ENCODE data around the gene NINJ1. TPM values are rescaled to one million over a fixed set of nuclear protein-coding genes. Genes with fewer than 3 reads are reported as not detected.
A peak's percentile ranks its signal among the peaks of the same experiment; 100 is the strongest.

The NINJ1 gene
- total and polyA plus RNA-seq, 2 of the 13 experiments (the other 11 are each of a cell fraction or from before 2014, with no cell fraction given): 81.2 to 92.1 TPM

DNA sequence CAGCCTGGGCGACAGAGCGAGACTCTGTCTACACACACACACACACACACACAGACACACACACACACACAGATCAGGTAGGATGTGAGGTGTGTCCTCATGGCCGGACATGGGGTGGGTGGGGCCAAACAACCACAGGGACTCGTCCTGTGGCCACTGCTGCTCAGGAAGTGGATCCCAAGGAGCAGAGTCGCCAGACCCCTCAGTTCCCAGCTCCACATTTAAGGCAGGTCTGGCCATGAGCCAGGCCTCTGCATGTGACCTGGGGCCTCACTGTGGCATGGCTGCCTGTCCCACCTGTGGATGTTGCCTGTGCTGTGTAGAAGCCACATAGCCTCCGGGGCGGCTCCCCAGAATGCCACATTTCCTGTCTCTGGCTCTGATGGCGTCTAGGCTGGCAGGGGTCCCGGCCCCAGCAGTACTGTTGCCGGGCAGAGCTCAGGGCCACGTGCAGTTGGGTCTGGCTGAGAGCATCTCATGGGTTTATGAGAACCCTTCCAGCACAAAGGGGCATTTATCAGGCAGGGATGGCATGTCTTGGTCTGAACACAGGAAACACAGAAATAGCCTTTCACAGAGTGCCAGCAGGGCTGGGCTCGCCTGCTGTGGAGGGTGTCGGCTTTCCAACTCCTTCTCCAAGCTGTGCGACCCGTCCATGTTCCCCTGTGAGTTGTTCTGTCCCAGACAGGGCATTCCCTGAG lies 9.9 kb upstream of the NINJ1 start (continued):
- TF ChIP-seq, protein P1, sequence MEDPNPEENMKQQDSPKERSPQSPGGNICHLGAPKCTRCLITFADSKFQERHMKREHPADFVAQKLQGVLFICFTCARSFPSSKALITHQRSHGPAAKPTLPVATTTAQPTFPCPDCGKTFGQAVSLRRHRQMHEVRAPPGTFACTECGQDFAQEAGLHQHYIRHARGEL (CRISPR knock-in tag; IDR thresholded peaks at IDR 0.05): no peak
- TF ChIP-seq TBP (CRISPR knock-in tag; IDR thresholded peaks at IDR 0.05) (no peak), NR2C2 (CRISPR knock-in tag; IDR thresholded peaks at IDR 0.05; ENCODE audit: borderline replicate concordance) (no peak), MBD4 (IDR thresholded peaks at IDR 0.05; ENCODE audit: borderline replicate concordance, low read length) (no peak), ZNF570 (CRISPR knock-in tag; IDR thresholded peaks at IDR 0.05; ENCODE audit: borderline replicate concordance) (no peak), JUND (CRISPR knock-in tag; IDR thresholded peaks at IDR 0.05) (0 out of 2 replicates have a peak, but pooled peaks have one; percentile 19), BCL6 (CRISPR knock-in tag; IDR thresholded peaks at IDR 0.05) (no peak), ZNF775 (CRISPR knock-in tag; IDR thresholded peaks at IDR 0.05; ENCODE audit: borderline replicate concordance) (no peak), ZNF343 (CRISPR knock-in tag; IDR thresholded peaks at IDR 0.05) (no peak)
- TF ChIP-seq, protein P2, sequence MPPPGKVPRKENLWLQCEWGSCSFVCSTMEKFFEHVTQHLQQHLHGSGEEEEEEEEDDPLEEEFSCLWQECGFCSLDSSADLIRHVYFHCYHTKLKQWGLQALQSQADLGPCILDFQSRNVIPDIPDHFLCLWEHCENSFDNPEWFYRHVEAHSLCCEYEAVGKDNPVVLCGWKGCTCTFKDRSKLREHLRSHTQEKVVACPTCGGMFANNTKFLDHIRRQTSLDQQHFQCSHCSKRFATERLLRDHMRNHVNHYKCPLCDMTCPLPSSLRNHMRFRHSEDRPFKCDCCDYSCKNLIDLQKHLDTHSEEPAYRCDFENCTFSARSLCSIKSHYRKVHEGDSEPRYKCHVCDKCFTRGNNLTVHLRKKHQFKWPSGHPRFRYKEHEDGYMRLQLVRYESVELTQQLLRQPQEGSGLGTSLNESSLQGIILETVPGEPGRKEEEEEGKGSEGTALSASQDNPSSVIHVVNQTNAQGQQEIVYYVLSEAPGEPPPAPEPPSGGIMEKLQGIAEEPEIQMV (CRISPR knock-in tag; IDR thresholded peaks at IDR 0.05; ENCODE audit: low read depth): no peak
- TF ChIP-seq, protein P3, sequence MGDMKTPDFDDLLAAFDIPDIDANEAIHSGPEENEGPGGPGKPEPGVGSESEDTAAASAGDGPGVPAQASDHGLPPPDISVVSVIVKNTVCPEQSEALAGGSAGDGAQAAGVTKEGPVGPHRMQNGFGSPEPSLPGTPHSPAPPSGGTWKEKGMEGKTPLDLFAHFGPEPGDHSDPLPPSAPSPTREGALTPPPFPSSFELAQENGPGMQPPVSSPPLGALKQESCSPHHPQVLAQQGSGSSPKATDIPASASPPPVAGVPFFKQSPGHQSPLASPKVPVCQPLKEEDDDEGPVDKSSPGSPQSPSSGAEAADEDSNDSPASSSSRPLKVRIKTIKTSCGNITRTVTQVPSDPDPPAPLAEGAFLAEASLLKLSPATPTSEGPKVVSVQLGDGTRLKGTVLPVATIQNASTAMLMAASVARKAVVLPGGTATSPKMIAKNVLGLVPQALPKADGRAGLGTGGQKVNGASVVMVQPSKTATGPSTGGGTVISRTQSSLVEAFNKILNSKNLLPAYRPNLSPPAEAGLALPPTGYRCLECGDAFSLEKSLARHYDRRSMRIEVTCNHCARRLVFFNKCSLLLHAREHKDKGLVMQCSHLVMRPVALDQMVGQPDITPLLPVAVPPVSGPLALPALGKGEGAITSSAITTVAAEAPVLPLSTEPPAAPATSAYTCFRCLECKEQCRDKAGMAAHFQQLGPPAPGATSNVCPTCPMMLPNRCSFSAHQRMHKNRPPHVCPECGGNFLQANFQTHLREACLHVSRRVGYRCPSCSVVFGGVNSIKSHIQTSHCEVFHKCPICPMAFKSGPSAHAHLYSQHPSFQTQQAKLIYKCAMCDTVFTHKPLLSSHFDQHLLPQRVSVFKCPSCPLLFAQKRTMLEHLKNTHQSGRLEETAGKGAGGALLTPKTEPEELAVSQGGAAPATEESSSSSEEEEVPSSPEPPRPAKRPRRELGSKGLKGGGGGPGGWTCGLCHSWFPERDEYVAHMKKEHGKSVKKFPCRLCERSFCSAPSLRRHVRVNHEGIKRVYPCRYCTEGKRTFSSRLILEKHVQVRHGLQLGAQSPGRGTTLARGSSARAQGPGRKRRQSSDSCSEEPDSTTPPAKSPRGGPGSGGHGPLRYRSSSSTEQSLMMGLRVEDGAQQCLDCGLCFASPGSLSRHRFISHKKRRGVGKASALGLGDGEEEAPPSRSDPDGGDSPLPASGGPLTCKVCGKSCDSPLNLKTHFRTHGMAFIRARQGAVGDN (CRISPR knock-in tag; IDR thresholded peaks at IDR 0.05): peak; percentile 39; the same call in 1 of the 2 replicates
- TF ChIP-seq, protein P4, sequence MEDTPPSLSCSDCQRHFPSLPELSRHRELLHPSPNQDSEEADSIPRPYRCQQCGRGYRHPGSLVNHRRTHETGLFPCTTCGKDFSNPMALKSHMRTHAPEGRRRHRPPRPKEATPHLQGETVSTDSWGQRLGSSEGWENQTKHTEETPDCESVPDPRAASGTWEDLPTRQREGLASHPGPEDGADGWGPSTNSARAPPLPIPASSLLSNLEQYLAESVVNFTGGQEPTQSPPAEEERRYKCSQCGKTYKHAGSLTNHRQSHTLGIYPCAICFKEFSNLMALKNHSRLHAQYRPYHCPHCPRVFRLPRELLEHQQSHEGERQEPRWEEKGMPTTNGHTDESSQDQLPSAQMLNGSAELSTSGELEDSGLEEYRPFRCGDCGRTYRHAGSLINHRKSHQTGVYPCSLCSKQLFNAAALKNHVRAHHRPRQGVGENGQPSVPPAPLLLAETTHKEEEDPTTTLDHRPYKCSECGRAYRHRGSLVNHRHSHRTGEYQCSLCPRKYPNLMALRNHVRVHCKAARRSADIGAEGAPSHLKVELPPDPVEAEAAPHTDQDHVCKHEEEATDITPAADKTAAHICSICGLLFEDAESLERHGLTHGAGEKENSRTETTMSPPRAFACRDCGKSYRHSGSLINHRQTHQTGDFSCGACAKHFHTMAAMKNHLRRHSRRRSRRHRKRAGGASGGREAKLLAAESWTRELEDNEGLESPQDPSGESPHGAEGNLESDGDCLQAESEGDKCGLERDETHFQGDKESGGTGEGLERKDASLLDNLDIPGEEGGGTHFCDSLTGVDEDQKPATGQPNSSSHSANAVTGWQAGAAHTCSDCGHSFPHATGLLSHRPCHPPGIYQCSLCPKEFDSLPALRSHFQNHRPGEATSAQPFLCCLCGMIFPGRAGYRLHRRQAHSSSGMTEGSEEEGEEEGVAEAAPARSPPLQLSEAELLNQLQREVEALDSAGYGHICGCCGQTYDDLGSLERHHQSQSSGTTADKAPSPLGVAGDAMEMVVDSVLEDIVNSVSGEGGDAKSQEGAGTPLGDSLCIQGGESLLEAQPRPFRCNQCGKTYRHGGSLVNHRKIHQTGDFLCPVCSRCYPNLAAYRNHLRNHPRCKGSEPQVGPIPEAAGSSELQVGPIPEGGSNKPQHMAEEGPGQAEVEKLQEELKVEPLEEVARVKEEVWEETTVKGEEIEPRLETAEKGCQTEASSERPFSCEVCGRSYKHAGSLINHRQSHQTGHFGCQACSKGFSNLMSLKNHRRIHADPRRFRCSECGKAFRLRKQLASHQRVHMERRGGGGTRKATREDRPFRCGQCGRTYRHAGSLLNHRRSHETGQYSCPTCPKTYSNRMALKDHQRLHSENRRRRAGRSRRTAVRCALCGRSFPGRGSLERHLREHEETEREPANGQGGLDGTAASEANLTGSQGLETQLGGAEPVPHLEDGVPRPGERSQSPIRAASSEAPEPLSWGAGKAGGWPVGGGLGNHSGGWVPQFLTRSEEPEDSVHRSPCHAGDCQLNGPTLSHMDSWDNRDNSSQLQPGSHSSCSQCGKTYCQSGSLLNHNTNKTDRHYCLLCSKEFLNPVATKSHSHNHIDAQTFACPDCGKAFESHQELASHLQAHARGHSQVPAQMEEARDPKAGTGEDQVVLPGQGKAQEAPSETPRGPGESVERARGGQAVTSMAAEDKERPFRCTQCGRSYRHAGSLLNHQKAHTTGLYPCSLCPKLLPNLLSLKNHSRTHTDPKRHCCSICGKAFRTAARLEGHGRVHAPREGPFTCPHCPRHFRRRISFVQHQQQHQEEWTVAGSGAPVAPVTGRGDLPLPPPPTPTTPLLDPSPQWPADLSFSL (CRISPR knock-in tag; IDR thresholded peaks at IDR 0.05): peak; percentile 74
